ENCODE results near the gene TIMM17A.
"Not testable (repeated sequence)": the region's sequence is repeated elsewhere in the genome, so short reads cannot be mapped to it uniquely, and the experiment has no call there.

- not testable (repeated sequence) for TF ChIP-seq POLR2A (IDR thresholded peaks at IDR 0.05; ENCODE audit: low read depth, low read length)
- TF ChIP-seq, protein P1, sequence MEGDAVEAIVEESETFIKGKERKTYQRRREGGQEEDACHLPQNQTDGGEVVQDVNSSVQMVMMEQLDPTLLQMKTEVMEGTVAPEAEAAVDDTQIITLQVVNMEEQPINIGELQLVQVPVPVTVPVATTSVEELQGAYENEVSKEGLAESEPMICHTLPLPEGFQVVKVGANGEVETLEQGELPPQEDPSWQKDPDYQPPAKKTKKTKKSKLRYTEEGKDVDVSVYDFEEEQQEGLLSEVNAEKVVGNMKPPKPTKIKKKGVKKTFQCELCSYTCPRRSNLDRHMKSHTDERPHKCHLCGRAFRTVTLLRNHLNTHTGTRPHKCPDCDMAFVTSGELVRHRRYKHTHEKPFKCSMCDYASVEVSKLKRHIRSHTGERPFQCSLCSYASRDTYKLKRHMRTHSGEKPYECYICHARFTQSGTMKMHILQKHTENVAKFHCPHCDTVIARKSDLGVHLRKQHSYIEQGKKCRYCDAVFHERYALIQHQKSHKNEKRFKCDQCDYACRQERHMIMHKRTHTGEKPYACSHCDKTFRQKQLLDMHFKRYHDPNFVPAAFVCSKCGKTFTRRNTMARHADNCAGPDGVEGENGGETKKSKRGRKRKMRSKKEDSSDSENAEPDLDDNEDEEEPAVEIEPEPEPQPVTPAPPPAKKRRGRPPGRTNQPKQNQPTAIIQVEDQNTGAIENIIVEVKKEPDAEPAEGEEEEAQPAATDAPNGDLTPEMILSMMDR (conservative IDR thresholded peaks at IDR 0.05; ENCODE audit: low read depth, low read length): not testable (repeated sequence)
Measured at GRCh38 chr1:201962382-201962781, 7.1 kb downstream of the TIMM17A start.

Data from IMR-90 (cell line).